NCI-H82 (cell line): ENCODE results near the gene RGS6.
A peak's percentile ranks its signal among the peaks of the same experiment; 100 is the strongest.

Source experiments
- DNase-seq: peaks from one replicate; lab custom pipeline; 2025; lab: John Stamatoyannopoulos, UW

Gene RGS6

GRCh38 chr14:72553656-72554055, 621.4 kb downstream of the RGS6 start:
- DNase-seq: no peak

GRCh38 chr14:72554401-72554800, 622.2 kb downstream of the RGS6 start:
- no peak for DNase-seq

GRCh38 chr14:72554994-72555608, 622.9 kb downstream of the RGS6 start:
- no peak for DNase-seq

- DNase-seq: no peak
These were observed 623.4 kb downstream of the RGS6 start for GRCh38 chr14:72555609-72556000.

GRCh38 chr14:72557671-72558070, 625.4 kb downstream of the RGS6 start:
- DNase-seq: no peak

GRCh38 chr14:72558721-72559120, 626.5 kb downstream of the RGS6 start:
- DNase-seq: no peak

GRCh38 chr14:72559202-72559601, 627.0 kb downstream of the RGS6 start:
- DNase-seq: no peak

- DNase-seq: no peak
These were observed 627.5 kb downstream of the RGS6 start for GRCh38 chr14:72559669-72560255.

- no peak for DNase-seq
These were observed 628.1 kb downstream of the RGS6 start for GRCh38 chr14:72560331-72560730.

- no peak for DNase-seq
These were observed 628.8 kb downstream of the RGS6 start for GRCh38 chr14:72560889-72561493.

- no peak for DNase-seq
These were observed 630.1 kb downstream of the RGS6 start for GRCh38 chr14:72562300-72562699.

GRCh38 chr14:72563676-72564075, 631.4 kb downstream of the RGS6 start:
- DNase-seq: no peak

- DNase-seq: no peak
These were observed 632.9 kb downstream of the RGS6 start for GRCh38 chr14:72565149-72565559.

- no peak for DNase-seq
These were observed 633.7 kb downstream of the RGS6 start for GRCh38 chr14:72565917-72566316.

GRCh38 chr14:72567226-72567625, 635.0 kb downstream of the RGS6 start:
- DNase-seq: no peak

- no peak for DNase-seq
These were observed 636.2 kb downstream of the RGS6 start for GRCh38 chr14:72568296-72568992.

GRCh38 chr14:72573725-72574417, 641.6 kb downstream of the RGS6 start:
- DNase-seq: peak; percentile 32

- DNase-seq: no peak
These were observed 642.5 kb downstream of the RGS6 start for GRCh38 chr14:72574715-72575114.

- no peak for DNase-seq
These were observed 644.0 kb downstream of the RGS6 start for GRCh38 chr14:72576258-72576657.

- no peak for DNase-seq
These were observed 645.3 kb downstream of the RGS6 start for GRCh38 chr14:72577521-72577920.

GRCh38 chr14:72578514-72578913, 646.3 kb downstream of the RGS6 start:
- DNase-seq: no peak

GRCh38 chr14:72582582-72582981, 650.4 kb downstream of the RGS6 start:
- peak; percentile 6 for DNase-seq
